ENCODE data around the gene GALNT10. TPM values are rescaled to one million over a fixed set of nuclear protein-coding genes. Genes with fewer than 3 reads are reported as not detected.

GALNT10 gene
- total and polyA plus RNA-seq, 2 experiments from 2014 or later: 3.2 to 12.9 TPM

GRCh38 chr5:154375329-154376008 is 184.9 kb downstream of the GALNT10 start:
- Histone ChIP-seq H3K9me2 (ENCODE audit: insufficient read depth) (no peaks in the 10 kb centered on the region), H3K36me3 (ENCODE audit: insufficient read depth) (no peaks in the 10 kb centered on the region), H3K4me3 (no peak overlapping the region), H3K27ac (ENCODE audit: low read depth) (no peak overlapping the region), H3K4me2 (no peak overlapping the region), H2AFZ (no peak overlapping the region), H3K27me3 (ENCODE audit: insufficient read depth) (no peaks in the 10 kb centered on the region), H3K79me2 (replicated peaks; ENCODE audit: insufficient read depth) (no peaks in the 10 kb centered on the region), H3F3A (replicated peaks; ENCODE audit: low read depth) (no peaks in the 10 kb centered on the region), H4K20me1 (replicated peaks; ENCODE audit: insufficient read depth) (no peaks in the 10 kb centered on the region), H3K4me1 (ENCODE audit: insufficient read depth) (no peaks in the 10 kb centered on the region)
- H3K4me3 Mint-ChIP-seq: no peak overlapping the region
- DNase-seq (ENCODE audit: low spot score): no peak
- no peak overlapping the region for H3K27ac Mint-ChIP-seq
- no peaks in the 10 kb centered on the region for H3K9me3 Mint-ChIP-seq
- TF ChIP-seq REST (IDR thresholded peaks at IDR 0.05; ENCODE audit: unreplicated experiment) (no peak), NANOG (IDR thresholded peaks at IDR 0.05; ENCODE audit: borderline replicate concordance) (no peak), ZNF331 (CRISPR knock-in tag; IDR thresholded peaks at IDR 0.05; ENCODE audit: low read depth) (no peak), EZH2 (IDR thresholded peaks at IDR 0.05; ENCODE audit: low read depth, unreplicated experiment) (no peak), ETS1 (IDR thresholded peaks at IDR 0.05) (no peak), POLR2AphosphoS5 (IDR thresholded peaks at IDR 0.05; ENCODE audit: low read depth) (no peak), CREB1 (CRISPR knock-in tag; IDR thresholded peaks at IDR 0.05; ENCODE audit: low read depth) (no peak)
- TF ChIP-seq, protein P1, sequence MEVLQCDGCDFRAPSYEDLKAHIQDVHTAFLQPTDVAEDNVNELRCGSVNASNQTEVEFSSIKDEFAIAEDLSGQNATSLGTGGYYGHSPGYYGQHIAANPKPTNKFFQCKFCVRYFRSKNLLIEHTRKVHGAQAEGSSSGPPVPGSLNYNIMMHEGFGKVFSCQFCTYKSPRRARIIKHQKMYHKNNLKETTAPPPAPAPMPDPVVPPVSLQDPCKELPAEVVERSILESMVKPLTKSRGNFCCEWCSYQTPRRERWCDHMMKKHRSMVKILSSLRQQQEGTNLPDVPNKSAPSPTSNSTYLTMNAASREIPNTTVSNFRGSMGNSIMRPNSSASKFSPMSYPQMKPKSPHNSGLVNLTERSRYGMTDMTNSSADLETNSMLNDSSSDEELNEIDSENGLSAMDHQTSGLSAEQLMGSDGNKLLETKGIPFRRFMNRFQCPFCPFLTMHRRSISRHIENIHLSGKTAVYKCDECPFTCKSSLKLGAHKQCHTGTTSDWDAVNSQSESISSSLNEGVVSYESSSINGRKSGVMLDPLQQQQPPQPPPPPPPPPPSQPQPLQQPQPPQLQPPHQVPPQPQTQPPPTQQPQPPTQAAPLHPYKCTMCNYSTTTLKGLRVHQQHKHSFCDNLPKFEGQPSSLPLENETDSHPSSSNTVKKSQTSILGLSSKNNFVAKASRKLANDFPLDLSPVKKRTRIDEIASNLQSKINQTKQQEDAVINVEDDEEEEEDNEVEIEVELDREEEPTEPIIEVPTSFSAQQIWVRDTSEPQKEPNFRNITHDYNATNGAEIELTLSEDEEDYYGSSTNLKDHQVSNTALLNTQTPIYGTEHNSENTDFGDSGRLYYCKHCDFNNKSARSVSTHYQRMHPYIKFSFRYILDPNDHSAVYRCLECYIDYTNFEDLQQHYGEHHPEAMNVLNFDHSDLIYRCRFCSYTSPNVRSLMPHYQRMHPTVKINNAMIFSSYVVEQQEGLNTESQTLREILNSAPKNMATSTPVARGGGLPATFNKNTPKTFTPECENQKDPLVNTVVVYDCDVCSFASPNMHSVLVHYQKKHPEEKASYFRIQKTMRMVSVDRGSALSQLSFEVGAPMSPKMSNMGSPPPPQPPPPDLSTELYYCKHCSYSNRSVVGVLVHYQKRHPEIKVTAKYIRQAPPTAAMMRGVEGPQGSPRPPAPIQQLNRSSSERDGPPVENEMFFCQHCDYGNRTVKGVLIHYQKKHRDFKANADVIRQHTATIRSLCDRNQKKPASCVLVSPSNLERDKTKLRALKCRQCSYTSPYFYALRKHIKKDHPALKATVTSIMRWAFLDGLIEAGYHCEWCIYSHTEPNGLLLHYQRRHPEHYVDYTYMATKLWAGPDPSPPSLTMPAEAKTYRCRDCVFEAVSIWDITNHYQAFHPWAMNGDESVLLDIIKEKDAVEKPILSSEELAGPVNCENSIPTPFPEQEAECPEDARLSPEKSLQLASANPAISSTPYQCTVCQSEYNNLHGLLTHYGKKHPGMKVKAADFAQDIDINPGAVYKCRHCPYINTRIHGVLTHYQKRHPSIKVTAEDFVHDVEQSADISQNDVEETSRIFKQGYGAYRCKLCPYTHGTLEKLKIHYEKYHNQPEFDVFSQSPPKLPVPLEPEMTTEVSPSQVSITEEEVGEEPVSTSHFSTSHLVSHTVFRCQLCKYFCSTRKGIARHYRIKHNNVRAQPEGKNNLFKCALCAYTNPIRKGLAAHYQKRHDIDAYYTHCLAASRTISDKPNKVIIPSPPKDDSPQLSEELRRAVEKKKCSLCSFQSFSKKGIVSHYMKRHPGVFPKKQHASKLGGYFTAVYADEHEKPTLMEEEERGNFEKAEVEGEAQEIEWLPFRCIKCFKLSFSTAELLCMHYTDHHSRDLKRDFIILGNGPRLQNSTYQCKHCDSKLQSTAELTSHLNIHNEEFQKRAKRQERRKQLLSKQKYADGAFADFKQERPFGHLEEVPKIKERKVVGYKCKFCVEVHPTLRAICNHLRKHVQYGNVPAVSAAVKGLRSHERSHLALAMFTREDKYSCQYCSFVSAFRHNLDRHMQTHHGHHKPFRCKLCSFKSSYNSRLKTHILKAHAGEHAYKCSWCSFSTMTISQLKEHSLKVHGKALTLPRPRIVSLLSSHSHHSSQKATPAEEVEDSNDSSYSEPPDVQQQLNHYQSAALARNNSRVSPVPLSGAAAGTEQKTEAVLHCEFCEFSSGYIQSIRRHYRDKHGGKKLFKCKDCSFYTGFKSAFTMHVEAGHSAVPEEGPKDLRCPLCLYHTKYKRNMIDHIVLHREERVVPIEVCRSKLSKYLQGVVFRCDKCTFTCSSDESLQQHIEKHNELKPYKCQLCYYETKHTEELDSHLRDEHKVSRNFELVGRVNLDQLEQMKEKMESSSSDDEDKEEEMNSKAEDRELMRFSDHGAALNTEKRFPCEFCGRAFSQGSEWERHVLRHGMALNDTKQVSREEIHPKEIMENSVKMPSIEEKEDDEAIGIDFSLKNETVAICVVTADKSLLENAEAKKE (CRISPR knock-in tag; IDR thresholded peaks at IDR 0.05): no peak
- peaks cover 1% of the 10 kb centered on the region for H3K4me1 Mint-ChIP-seq
- ATAC-seq: no peak
- H3K27me3 Mint-ChIP-seq (ENCODE audit: insufficient read depth, low read depth, poor library complexity): peaks cover 2% of the 10 kb centered on the region
- H3K36me3 Mint-ChIP-seq (ENCODE audit: low read depth): peaks cover under 1% of the 10 kb centered on the region; the same call in 1 of the 3 replicates

Measured in GM23338 (cell line).